ENCODE data around the gene DTX1. TPM values are rescaled to one million over a fixed set of nuclear protein-coding genes. Genes with fewer than 3 reads are reported as not detected.
A peak's percentile ranks its signal among the peaks of the same experiment; 100 is the strongest.

Gene DTX1
- total RNA-seq, 2 experiments from 2014 or later, result 0.55 to 0.57 TPM

GRCh38 chr12:113043240-113043639 lies 13.3 kb upstream of the DTX1 start:
- Mint-ChIP-seq H3K36me3 (no peaks in the 10 kb centered on the region), H3K9me3 (no peaks in the 10 kb centered on the region), H3K4me3 (no peak overlapping the region), H3K27me3 (peaks cover 14% of the 10 kb centered on the region), H3K27ac (no peak overlapping the region), H3K4me1 (no peaks in the 10 kb centered on the region)
- ATAC-seq (ENCODE audit: low read depth), result no peak
- POLR2A ChIA-PET, result no interaction called here
- no peak for DNase-seq

DNA sequence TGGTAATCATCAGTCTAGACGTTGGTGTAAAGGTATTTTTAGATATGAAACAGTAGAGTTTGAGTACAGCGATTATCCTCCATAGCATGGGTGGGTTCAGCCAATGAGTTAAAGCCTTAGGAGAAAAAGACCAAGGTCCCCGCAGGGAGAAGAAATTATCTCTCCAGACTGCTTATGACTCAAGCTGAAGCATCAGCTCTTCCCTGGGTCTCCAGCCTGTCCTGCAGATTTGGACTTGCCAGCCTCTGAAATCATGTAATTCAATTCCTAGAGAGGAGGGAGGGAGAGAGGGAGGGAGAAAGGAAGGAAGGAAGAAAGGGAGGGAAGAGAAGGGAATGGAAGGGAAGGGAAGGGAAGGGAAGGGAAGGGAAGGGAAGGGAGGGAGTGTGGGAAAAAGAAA lies 12.0 kb upstream of the DTX1 start:
- POLR2A ChIA-PET, result no interaction called here
- H3K4me3 Mint-ChIP-seq, result no peak overlapping the region

DNA sequence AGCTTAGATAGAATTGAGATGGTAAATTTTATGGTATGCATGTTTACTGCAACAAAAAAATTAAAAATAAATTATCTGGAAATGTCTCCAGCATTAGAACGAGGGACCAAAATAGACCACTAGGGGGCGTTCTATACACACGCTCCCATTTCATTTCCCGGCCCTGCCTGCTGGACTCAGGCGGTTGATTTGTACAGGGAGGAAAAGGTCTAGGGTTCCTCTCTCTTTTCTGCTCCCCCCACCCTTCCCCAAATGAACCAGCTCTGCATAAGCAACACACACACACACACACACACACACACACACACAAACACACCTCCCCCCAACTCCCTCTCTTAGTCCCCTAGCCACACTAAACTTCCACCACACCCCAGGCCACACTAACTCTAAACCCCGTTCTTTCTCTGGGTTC lies 7.8 kb upstream of the DTX1 start:
- peaks cover 17% of the 10 kb centered on the region for H3K27me3 Mint-ChIP-seq
- ATAC-seq (ENCODE audit: low read depth), result peak; percentile 71
- H3K4me3 Mint-ChIP-seq, result no peak overlapping the region
- peaks cover 3% of the 10 kb centered on the region for H3K4me1 Mint-ChIP-seq
- no peak overlapping the region for H3K27ac Mint-ChIP-seq
- no peaks in the 10 kb centered on the region for H3K36me3 Mint-ChIP-seq
- no peaks in the 10 kb centered on the region for H3K9me3 Mint-ChIP-seq
- no peak for DNase-seq
- POLR2A ChIA-PET, result no interaction called here

More for the DNA sequence above, 12.0 kb upstream of the DTX1 start:
- no peaks in the 10 kb centered on the region for H3K9me3 Mint-ChIP-seq
- DNase-seq, result no peak
- H3K4me1 Mint-ChIP-seq, result peaks cover 3% of the 10 kb centered on the region
- no peak for ATAC-seq (ENCODE audit: low read depth)
- H3K27me3 Mint-ChIP-seq, result peaks cover 14% of the 10 kb centered on the region
- no peaks in the 10 kb centered on the region for H3K36me3 Mint-ChIP-seq
- H3K27ac Mint-ChIP-seq, result no peak overlapping the region

DNA sequence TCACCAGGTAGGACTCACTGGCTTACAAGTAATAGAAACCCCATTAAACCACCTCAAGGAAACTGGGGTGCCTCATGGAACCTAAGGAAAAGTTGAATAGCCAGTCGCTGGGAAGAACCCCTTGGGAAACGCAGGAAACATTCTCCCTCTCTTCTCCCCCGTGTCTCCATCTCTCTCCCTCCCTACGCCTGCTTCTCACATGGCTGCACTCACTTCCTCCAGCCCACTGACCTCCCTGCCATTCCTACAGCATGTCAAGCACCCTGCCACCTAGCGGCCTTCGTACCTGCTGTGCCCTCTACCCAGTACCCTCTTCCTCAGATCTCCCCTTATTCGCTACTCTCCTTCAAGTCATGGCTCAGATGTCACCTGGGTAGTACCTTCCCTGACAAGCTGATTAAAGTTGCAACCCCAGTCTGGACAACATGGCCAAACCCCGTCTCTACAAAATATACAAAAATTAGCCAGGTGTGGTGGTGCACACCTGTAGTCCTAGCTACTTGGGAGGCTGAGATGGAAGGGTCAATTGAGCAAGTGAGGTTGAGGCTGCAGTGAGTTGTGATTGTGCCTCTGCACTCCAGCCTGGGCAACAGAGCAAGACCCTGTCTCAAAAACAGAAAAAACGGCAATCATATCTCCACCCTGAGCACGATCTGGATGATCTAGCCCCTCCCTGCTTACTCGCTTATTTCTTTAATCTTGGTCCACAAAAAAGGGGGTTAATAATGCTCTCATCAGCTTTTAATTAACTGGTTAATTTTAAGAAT lies 6.4 kb upstream of the DTX1 start:
- ATAC-seq (ENCODE audit: low read depth), result no peak
- Mint-ChIP-seq H3K4me3 (no peak overlapping the region), H3K27me3 (peaks cover 24% of the 10 kb centered on the region), H3K27ac (no peak overlapping the region), H3K9me3 (no peaks in the 10 kb centered on the region), H3K4me1 (peaks cover 3% of the 10 kb centered on the region), H3K36me3 (no peaks in the 10 kb centered on the region)
- POLR2A ChIA-PET, result no interaction called here
- DNase-seq, result no peak

DNA sequence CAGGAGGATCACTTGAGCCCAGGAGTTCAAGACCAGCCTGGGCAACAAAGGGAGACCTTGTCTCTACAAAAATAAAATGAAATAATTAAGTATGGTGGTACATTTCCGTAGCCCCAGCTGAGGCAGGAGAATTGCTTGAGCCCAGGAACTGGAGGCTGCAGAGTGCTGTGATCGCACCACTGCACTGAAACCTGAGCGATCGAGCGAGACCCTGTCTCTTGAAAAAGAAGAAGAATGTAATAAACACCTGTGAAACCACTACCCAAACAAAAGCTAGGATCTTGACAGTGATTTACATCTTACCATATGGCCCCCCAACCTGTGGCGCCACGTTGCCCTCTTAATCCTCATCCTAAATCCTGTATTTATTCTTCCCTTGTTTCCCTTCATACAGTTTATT lies 5.7 kb upstream of the DTX1 start:
- Mint-ChIP-seq H3K27ac (no peak overlapping the region), H3K4me3 (no peak overlapping the region), H3K36me3 (no peaks in the 10 kb centered on the region), H3K4me1 (peaks cover 3% of the 10 kb centered on the region), H3K27me3 (peaks cover 21% of the 10 kb centered on the region), H3K9me3 (no peaks in the 10 kb centered on the region)
- POLR2A ChIA-PET, result no interaction called here
- ATAC-seq (ENCODE audit: low read depth) (no peak), DNase-seq (no peak)

GRCh38 chr12:113051759-113052158 lies 4.8 kb upstream of the DTX1 start:
- no peak for DNase-seq
- POLR2A ChIA-PET, result no interaction called here
- Mint-ChIP-seq H3K27me3 (peaks cover 27% of the 10 kb centered on the region), H3K36me3 (no peaks in the 10 kb centered on the region), H3K4me3 (no peak overlapping the region), H3K4me1 (peaks cover 3% of the 10 kb centered on the region), H3K9me3 (no peaks in the 10 kb centered on the region), H3K27ac (no peak overlapping the region)
- no peak for ATAC-seq (ENCODE audit: low read depth)

DNA sequence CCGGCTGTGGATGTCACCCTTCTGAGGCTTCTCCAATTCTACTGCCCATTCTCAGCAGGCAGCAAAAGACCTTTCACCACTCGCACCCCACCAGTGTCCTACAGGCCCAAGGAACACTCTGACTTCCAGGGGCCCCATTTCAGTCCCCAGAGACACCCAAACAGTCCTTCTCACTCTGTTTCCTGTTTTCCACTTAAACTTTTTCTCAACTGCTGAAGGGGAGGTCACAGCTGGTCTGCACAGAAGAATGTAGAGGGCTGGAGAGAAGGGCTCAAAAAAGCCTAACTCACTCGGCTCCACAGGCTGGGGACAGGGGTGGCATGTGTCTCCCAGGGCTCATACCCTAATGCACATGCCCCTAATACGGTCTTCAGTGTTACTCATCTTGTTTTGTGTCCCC lies 4.2 kb upstream of the DTX1 start:
- ATAC-seq (ENCODE audit: low read depth) (no peak), DNase-seq (no peak)
- Mint-ChIP-seq H3K27ac (no peak overlapping the region), H3K9me3 (no peaks in the 10 kb centered on the region), H3K4me1 (peaks cover 3% of the 10 kb centered on the region), H3K27me3 (peaks cover 27% of the 10 kb centered on the region), H3K36me3 (no peaks in the 10 kb centered on the region), H3K4me3 (no peak overlapping the region)
- POLR2A ChIA-PET, result no interaction called here

DNA sequence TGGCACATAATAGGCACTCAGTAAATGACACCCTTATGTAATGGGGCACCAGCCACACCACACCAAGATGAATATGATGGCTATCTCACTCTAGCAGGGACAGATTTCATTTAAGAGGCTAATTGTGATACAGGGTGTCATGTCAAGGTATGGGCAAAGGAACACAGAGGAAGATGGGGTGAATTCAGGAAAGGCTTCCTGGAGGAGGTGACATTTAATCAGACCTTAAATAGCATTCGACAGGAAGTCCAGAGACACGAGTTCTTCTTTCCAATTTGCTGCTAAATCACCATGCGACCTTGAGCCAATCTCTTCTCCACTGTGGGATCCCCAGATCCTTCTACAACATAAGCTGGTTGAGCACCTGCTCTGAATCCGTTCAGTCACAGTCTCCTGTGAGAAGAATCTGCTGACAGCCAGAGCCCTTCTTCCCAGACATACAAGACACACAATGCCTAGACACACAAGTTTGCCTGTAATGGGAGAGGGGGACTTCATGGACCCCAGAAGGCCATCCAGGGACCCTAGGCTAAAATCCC lies 1.5 kb upstream of the DTX1 start:
- Mint-ChIP-seq H3K4me1 (no peaks in the 10 kb centered on the region), H3K4me3 (no peak overlapping the region), H3K27me3 (peaks cover 29% of the 10 kb centered on the region), H3K36me3 (no peaks in the 10 kb centered on the region), H3K9me3 (no peaks in the 10 kb centered on the region), H3K27ac (no peak overlapping the region)
- no peak for ATAC-seq (ENCODE audit: low read depth)
- POLR2A ChIA-PET, result no interaction called here
- DNase-seq, result no peak

DNA sequence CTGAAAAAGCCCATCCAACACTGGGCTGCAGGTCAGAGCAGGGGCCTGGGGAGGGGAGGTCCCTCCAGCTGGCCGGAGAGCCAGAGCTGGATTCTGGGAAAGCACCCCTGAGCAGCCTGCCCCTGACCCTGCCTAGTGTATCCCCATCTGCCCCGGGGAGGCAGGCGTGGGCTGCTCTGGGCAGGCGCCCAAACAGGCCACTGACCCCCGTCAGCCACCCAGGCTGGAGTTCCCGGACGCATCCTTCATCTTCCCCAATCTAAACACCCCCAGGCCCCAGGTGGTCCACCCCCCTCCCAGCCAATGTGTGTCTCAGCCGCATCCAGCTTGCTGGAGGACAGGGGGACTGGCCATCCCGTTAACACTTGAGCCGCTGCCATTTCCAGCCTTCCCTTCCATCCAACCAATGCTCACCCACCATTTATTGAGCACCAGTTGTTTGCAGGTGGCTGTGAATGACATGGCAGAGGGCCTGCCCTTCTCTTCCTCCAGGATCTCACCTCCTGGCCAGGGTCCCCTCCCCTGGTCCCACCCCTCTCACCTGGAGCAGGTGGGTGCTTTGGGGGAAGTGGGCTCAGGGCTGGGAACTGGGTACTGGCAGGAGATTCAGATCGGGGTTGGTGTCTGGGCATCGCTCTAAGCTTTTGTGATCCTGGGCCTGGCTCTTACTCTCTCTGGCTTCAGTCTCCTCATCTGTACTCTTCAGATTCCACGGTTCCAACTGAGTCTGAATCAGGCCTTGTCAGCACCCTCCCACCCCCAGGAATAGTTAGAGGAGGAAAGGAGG lies 743 bp upstream of the DTX1 start:
- no peak for ATAC-seq (ENCODE audit: low read depth)
- no peak overlapping the region for H3K4me3 Mint-ChIP-seq
- POLR2A ChIA-PET, result no interaction called here
- peaks cover 26% of the 10 kb centered on the region for H3K27me3 Mint-ChIP-seq
- DNase-seq, result no peak
- H3K9me3 Mint-ChIP-seq, result no peaks in the 10 kb centered on the region
- H3K36me3 Mint-ChIP-seq, result no peaks in the 10 kb centered on the region
- H3K27ac Mint-ChIP-seq, result no peak overlapping the region
- no peaks in the 10 kb centered on the region for H3K4me1 Mint-ChIP-seq

- POLR2A ChIA-PET, result no interaction called here
- Mint-ChIP-seq H3K36me3 (no peaks in the 10 kb centered on the region), H3K4me3 (no peak overlapping the region), H3K9me3 (no peaks in the 10 kb centered on the region), H3K4me1 (no peaks in the 10 kb centered on the region), H3K27ac (no peak overlapping the region), H3K27me3 (peaks cover 26% of the 10 kb centered on the region)
- no peak for ATAC-seq (ENCODE audit: low read depth)
- DNase-seq, result no peak
These were observed 224 bp upstream of the DTX1 start for GRCh38 chr12:113056381-113056630.

- Mint-ChIP-seq H3K4me3 (no peak overlapping the region), H3K9me3 (no peaks in the 10 kb centered on the region), H3K36me3 (no peaks in the 10 kb centered on the region), H3K27me3 (peaks cover 26% of the 10 kb centered on the region), H3K4me1 (no peaks in the 10 kb centered on the region), H3K27ac (no peak overlapping the region)
- DNase-seq (no peak), ATAC-seq (ENCODE audit: low read depth) (no peak)
- POLR2A ChIA-PET, result no interaction called here
These were observed 1.3 kb downstream of the DTX1 start for GRCh38 chr12:113057565-113058485.

- Mint-ChIP-seq H3K4me3 (no peak overlapping the region), H3K27me3 (peaks cover 21% of the 10 kb centered on the region), H3K4me1 (no peaks in the 10 kb centered on the region), H3K9me3 (no peaks in the 10 kb centered on the region), H3K27ac (no peak overlapping the region), H3K36me3 (no peaks in the 10 kb centered on the region)
- no peak for ATAC-seq (ENCODE audit: low read depth)
- POLR2A ChIA-PET, result no interaction called here
- no peak for DNase-seq
These were observed 2.0 kb downstream of the DTX1 start for GRCh38 chr12:113058553-113058952.

DNA sequence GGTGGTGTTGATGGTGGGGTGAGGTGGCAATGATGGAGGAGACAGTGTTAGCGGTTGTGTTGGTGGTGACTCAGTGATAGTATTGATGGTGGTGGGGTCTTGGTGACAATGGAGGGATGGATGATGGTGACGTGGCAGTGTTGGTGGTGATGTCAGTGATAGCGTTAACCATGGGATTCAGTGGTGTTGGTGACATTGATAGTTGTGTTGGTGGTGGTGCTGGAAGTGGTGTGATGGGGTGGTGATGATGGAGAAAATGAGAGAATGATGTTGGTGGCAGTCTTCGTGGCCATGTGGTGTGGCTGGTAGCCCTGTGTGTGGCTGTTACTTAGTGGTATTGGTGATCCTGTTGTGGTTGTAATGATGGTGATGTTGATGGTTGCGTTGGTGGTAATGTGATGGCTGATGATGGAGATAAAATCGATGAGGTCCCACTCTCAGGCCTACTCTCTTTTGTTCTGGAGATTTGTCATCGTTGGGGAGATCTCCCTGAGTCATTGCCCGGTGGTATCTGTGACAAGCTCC lies 2.6 kb downstream of the DTX1 start:
- Mint-ChIP-seq H3K27me3 (peaks cover 21% of the 10 kb centered on the region), H3K27ac (no peak overlapping the region), H3K4me3 (no peak overlapping the region), H3K4me1 (no peaks in the 10 kb centered on the region), H3K9me3 (no peaks in the 10 kb centered on the region), H3K36me3 (no peaks in the 10 kb centered on the region)
- DNase-seq (no peak), ATAC-seq (ENCODE audit: low read depth) (no peak)
- POLR2A ChIA-PET, result no interaction called here

Data from activated naive CD8-positive, alpha-beta T cell treated with anti-CD3 and anti-CD28 coated beads, Interleukin-2, amount 10 ng/mL, durations not matched to agents 7 days and 5 days (primary cell).